Omental fat pad (tissue), 4 donors: ENCODE results near the gene ADH7. TPM values are rescaled to one million over a fixed set of nuclear protein-coding genes. Genes with fewer than 3 reads are reported as not detected.

Experiments
- ATAC-seq: fragments of 150-250 bp; one replicate; pipeline ENCODE4 v1.9.1; 2016; ENCODE audit warnings: mild to moderate bottlenecking, moderate library complexity; ENCODE audit not compliant: low FRiP score
- DNase-seq: peaks from one replicate; pipeline ENCODE4 v3.0.0-alpha.2; 2019; ENCODE audit warnings: low spot score
- CTCF ChIP-seq, 3 donors: fragments of 450-650 bp; IDR thresholded peaks; one replicate each; pipeline ENCODE4 v1.5.1; 2016 to 2017; ENCODE audit warnings: antibody characterized with exemption in 3 of 3, mild to moderate bottlenecking in 3 of 3, moderate library complexity in 2 of 3
- total RNA-seq, 4 donors: library from RNA; depleted of rRNA; stranded (reverse); fragments of >200 nt; gene quantifications; one replicate each; pipeline ENCODE4 v1.1.0, GENCODE V29; 2016

The ADH7 gene
- total RNA-seq, 4 donors from 2014 or later = not detected

GRCh38 chr4:99463566-99463965, 28.4 kb upstream of the ADH7 start:
- DNase-seq (no peak), ATAC-seq (no peak)
- no peak for TF ChIP-seq CTCF (IDR thresholded peaks at IDR 0.05)

- ATAC-seq (no peak), DNase-seq (no peak)
- peak in 1 of 3 donors; percentile 31 for TF ChIP-seq CTCF (IDR thresholded peaks at IDR 0.05)
These were observed 27.8 kb upstream of the ADH7 start for GRCh38 chr4:99462875-99463464.

GRCh38 chr4:99461623-99462401, 26.7 kb upstream of the ADH7 start:
- ATAC-seq = no peak
- no peak for DNase-seq
- TF ChIP-seq CTCF (IDR thresholded peaks at IDR 0.05) = no peak

GRCh38 chr4:99459546-99460042, 24.5 kb upstream of the ADH7 start:
- DNase-seq (no peak), ATAC-seq (no peak)
- no peak for TF ChIP-seq CTCF (IDR thresholded peaks at IDR 0.05)

GRCh38 chr4:99458911-99459447, 23.8 kb upstream of the ADH7 start:
- TF ChIP-seq CTCF (IDR thresholded peaks at IDR 0.05) = no peak
- ATAC-seq = no peak
- DNase-seq = no peak

- no peak for TF ChIP-seq CTCF (IDR thresholded peaks at IDR 0.05)
- ATAC-seq (no peak), DNase-seq (no peak)
These were observed 22.5 kb upstream of the ADH7 start for GRCh38 chr4:99457676-99458075.
